HFF-Myc (cell line): ENCODE measurements around the gene WDR72.
"Not testable (repeated sequence)": the region's sequence is repeated elsewhere in the genome, so short reads cannot be mapped to it uniquely, and the experiment has no call there.

ENCODE experiments used
- DNase-seq: peaks from one replicate; pipeline ENCODE4 v3.0.0-alpha.2; 2011; ENCODE audit warnings: low read depth; ENCODE audit errors: extremely low read depth
- H3K4me3 ChIP-seq: replicated peaks from 2 replicates; pipeline ENCODE4 v1.5.1; 2011; ENCODE audit warnings: low read depth, mild to moderate bottlenecking, control low read depth, low read length
- TF ChIP-seq, protein P1 (sequence below): IDR thresholded peaks from 2 replicates; pipeline ENCODE4 v1.5.1; 2012; ENCODE audit warnings: mild to moderate bottlenecking, low read depth, low read length, control low read depth; ENCODE audit errors: missing control alignments

WDR72 gene

DNA sequence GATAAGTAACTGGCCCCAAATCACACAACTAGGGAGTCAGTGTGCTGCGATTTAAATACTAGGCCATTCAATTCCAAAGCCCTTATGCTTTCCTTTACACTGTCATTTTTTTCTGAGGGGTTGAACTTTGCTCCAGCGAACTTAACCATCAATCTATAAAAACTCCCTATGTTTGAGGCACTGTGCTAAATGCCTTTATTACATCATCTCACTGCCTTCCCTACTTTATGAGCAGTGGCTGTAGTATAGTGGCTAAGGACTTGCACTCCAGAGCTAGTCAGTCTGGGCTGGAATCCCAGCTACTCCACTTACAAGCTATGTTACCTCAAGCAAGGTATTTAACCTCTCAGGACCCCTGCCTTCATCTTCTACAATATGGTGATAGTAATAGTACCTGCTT lies 26.9 kb upstream of the WDR72 start:
- H3K4me3 ChIP-seq: no peak overlapping the region
- TF ChIP-seq, protein P1, sequence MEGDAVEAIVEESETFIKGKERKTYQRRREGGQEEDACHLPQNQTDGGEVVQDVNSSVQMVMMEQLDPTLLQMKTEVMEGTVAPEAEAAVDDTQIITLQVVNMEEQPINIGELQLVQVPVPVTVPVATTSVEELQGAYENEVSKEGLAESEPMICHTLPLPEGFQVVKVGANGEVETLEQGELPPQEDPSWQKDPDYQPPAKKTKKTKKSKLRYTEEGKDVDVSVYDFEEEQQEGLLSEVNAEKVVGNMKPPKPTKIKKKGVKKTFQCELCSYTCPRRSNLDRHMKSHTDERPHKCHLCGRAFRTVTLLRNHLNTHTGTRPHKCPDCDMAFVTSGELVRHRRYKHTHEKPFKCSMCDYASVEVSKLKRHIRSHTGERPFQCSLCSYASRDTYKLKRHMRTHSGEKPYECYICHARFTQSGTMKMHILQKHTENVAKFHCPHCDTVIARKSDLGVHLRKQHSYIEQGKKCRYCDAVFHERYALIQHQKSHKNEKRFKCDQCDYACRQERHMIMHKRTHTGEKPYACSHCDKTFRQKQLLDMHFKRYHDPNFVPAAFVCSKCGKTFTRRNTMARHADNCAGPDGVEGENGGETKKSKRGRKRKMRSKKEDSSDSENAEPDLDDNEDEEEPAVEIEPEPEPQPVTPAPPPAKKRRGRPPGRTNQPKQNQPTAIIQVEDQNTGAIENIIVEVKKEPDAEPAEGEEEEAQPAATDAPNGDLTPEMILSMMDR: no peak
- no peak for DNase-seq

DNA sequence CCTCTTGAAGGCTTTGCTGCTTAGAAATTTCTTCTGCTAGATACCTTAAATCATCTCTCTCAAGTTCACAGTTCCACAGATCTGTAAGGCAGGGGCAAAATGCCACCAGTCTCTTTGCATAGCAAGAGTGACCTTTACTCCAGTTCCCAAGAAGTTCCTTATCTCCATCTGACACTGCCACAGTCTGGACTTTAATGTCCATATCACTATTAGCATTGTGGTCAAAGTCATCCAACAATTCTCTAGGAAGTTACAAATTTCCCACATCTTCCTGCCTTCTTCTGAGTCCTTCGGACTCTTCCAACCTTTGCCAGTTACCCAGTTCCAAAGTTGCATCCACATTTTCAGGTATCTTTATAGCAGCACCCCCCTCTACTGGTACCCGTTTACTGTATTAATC lies 25.8 kb upstream of the WDR72 start:
- H3K4me3 ChIP-seq, DNase-seq: not testable (repeated sequence)

DNA sequence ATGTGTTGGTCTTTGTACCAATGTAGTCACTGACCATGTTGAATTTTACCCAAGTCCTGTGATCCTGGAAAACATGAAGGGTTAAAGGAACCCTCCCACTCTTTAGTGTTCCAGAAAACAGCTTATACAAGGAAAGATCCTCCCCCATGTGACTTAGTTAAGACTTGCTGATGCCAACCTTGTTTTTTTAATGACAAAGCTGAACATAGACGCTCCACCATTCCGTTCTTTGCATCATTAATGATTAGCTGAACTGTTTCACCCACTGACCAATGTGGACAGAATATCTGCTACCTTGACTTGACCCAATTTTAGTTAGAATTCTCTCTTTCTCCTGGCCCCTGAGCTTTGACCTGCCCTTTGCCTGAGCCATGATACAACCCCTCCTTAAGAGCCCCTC lies 3.5 kb upstream of the WDR72 start:
- TF ChIP-seq, protein P1: no peak
- DNase-seq: no peak
- H3K4me3 ChIP-seq: no peak overlapping the region

DNA sequence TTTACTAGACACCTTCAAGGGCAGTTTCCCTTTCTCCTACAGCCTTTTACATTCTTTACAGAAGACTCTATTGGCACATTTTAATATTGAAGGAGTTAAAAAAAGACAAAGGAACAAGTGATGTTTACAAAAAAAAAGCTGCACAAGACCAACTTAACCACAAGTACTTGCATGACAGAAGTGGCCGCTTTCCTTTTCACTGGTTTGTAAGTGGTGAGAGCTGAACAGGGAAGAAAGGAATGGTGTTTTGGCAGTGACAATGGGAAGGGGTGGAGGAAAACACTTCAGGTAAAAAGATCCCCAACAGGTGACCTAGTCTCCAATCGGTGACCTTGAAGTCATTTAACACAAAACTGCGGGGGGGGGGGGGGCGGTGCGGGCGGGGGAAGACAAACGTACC lies 1.1 kb downstream of the WDR72 start:
- TF ChIP-seq, protein P1: no peak
- no peak for DNase-seq
- H3K4me3 ChIP-seq: no peak overlapping the region

DNA sequence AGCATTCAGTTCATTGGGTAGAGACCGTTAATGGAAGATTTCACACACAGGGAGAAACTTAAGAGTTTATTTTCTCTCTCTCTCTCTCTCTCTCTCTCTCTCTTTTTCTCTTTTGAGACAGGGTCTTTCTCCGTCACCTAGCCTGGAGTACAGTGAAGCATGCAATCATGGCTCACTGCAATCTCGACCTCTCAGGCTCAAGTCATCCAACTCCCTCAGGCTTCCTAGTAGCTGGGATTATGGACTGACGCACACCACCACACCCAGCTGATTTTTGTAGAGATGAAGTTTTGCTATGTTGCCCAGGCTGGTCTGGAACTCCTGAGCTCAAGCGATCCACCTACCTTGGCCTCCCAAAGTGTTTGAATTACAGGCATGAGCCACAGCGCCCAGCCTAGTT lies 1.6 kb downstream of the WDR72 start:
- no peak overlapping the region for H3K4me3 ChIP-seq
- TF ChIP-seq, protein P1: no peak
- no peak for DNase-seq

DNA sequence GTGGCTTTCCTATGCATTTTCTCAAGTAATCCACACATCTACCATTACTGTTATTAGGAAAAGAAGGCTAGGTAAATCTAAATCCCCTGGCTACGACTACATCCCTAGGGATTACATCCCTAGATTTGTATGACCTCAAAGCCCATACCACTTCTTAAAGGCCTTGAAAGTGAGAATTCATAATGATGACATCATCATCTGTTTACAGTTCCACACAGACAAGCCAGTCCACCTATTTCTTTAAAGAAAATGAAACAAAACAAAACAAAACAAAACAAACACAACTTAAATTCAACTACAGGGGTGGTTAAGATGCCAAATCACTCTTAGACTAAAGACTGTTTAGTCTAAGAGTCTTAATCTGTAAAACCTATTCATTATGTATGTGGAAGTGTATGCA lies 5.7 kb downstream of the WDR72 start:
- DNase-seq: no peak
- H3K4me3 ChIP-seq: no peak overlapping the region
- TF ChIP-seq, protein P1: no peak

DNA sequence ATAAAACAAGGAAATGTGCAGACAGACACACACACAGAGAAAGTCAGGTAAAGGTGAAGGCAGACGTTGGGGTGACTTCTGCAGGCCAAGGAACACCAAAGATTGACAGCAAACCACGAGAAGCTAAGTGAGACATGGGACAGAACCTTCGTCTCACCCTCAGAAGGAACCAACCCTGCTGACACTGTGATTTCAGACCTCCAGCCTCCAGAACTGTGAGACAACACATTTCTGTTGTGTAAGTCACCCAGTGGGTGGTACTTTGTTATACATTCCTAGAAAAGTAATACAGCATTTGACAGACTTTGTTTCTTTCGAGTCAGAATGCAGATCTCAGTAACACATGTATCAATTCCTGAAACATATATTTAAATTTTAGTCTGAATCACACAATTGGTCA lies 7.1 kb downstream of the WDR72 start:
- H3K4me3 ChIP-seq: no peak overlapping the region
- TF ChIP-seq, protein P1: no peak
- DNase-seq: no peak

DNA sequence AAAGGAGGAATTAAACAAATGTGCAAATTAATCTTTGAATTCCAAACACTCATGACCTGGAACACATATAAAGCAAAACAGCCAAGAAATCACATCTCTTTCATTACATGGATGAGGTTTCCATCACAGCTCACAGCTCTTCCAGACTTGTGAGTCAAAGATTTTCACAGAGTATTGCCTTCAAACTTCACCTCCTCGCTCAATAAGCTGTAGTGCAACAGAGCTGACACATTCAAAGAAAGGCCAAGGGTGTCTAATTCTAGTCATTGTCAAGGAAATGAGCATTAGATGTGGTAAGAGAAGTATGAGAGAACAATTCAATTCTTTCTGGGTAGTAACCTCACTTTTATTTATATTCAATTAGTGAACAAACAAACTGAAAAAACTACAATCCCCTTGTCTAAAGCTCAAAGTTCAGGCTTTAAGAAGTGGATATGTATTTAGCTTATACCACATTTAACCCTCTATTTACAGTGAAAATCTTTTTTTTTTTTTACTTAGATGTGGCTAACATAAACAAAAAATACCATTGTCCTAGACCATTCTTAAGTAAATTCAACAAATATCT lies 11.9 kb downstream of the WDR72 start:
- TF ChIP-seq, protein P1: no peak
- no peak for DNase-seq
- H3K4me3 ChIP-seq: no peak overlapping the region
